Ovary (tissue), 3 donors: ENCODE results near the gene RASGRF2.
"Not testable (repeated sequence)": the region's sequence is repeated elsewhere in the genome, so short reads cannot be mapped to it uniquely, and the experiment has no call there.

Source experiments
- CTCF ChIP-seq, 3 donors: fragments of 450-650 bp in 2 of 3; fragments of 200-600 bp in 1 of 3; IDR thresholded peaks; one replicate each; pipeline versions ENCODE4 v1.5.1 to v1.8.0; 2016 to 2022; ENCODE audit warnings: antibody characterized with exemption in 3 of 3, mild to moderate bottlenecking in 1 of 3
- POLR2A ChIP-seq: fragments of 450-650 bp; IDR thresholded peaks from one replicate; pipeline ENCODE4 v1.6.1; 2017; ENCODE audit warnings: antibody characterized with exemption, mild to moderate bottlenecking, moderate library complexity
- donor health status: DM: no; HTN: no; CAD: no.

GRCh38 chr5:81028888-81029287, 68.7 kb downstream of the RASGRF2 start:
- TF ChIP-seq CTCF (IDR thresholded peaks at IDR 0.05); POLR2A: not testable (repeated sequence)
